ENCODE results near the gene CDK11B. TPM values are rescaled to one million over a fixed set of nuclear protein-coding genes. Genes with fewer than 3 reads are reported as not detected.

The CDK11B gene
- total and polyA plus RNA-seq, 2 of the 8 experiments (the other 6 are each of a cell fraction or from before 2014, with no cell fraction given): 11.1 to 31.9 TPM

GRCh38 chr1:1599030-1599934 is 59.5 kb downstream of the CDK11B start (continued):
- TF ChIP-seq CTCF (IDR thresholded peaks at IDR 0.05; ENCODE audit: control extremely low read depth in 1 of 3, insufficient read depth in 1 of 3, low read depth in 1 of 3, low read length in 3 of 3) (peak in 2 of 3 experiments; percentile 55 to 65; a peak in 3 of 4 replicates), MAX (IDR thresholded peaks at IDR 0.05) (peak; percentile 93), TCF12 (IDR thresholded peaks at IDR 0.05; ENCODE audit: low read depth, low read length) (no peak), BCL11A (IDR thresholded peaks at IDR 0.05; ENCODE audit: low read depth in 2 of 2, low read length in 2 of 2) (no peak), GTF2F1 (IDR thresholded peaks at IDR 0.05; ENCODE audit: borderline replicate concordance, low read depth, low read length) (no peak), CHD2 (IDR thresholded peaks at IDR 0.05; ENCODE audit: low read length) (no peak), RAD21 (IDR thresholded peaks at IDR 0.05 in 1 of 2, conservative IDR thresholded peaks at IDR 0.05 in 1 of 2; ENCODE audit: low read depth in 2 of 2, low read length in 2 of 2) (no peak; a peak in 2 of 4 replicates), HDAC2 (IDR thresholded peaks at IDR 0.05; ENCODE audit: borderline replicate concordance in 1 of 2, low read depth in 2 of 2, low read length in 2 of 2) (peak; percentile 35 to 42; a peak in 1 of 4 replicates), JUND (IDR thresholded peaks at IDR 0.05; ENCODE audit: low read length) (no peak), BRCA1 (IDR thresholded peaks at IDR 0.05; ENCODE audit: low read depth, low read length) (no peak), ZNF274 (IDR thresholded peaks at IDR 0.05; ENCODE audit: borderline replicate concordance, extremely low read depth, low read length) (no peak), KDM4A (IDR thresholded peaks at IDR 0.05; ENCODE audit: low read depth, low read length, severe bottlenecking) (peak; percentile 71), PHF8 (conservative IDR thresholded peaks at IDR 0.05; ENCODE audit: low read depth, low read length) (0 out of 2 replicates have a peak, but pooled peaks have one; percentile 28), SP4 (IDR thresholded peaks at IDR 0.05; ENCODE audit: low read length) (no peak), RXRA (IDR thresholded peaks at IDR 0.05; ENCODE audit: insufficient read depth, low read depth, low read length) (no peak), SP2 (IDR thresholded peaks at IDR 0.05; ENCODE audit: low read length) (no peak), RBBP5 (IDR thresholded peaks at IDR 0.05; ENCODE audit: borderline replicate concordance, low read depth, low read length) (peak; percentile 73; the same call in 1 of the 2 replicates), EZH2 (IDR thresholded peaks at IDR 0.05; ENCODE audit: low read depth, low read length, severe bottlenecking) (peak; percentile 37), TEAD4 (IDR thresholded peaks at IDR 0.05; ENCODE audit: low read depth, low read length) (no peak), CBX8 (IDR thresholded peaks at IDR 0.05; ENCODE audit: borderline replicate concordance, low read depth, low read length) (no peak)
